IMR-90 (cell line): ENCODE results near the gene MYH7B. TPM values are rescaled to one million over a fixed set of nuclear protein-coding genes. Genes with fewer than 3 reads are reported as not detected.

Experiments
- ATAC-seq: fragments of 200-7000 bp; cut with Tn5 transposase; 2 replicates; pipeline ENCODE4 v1.9.1; 2020; ENCODE audit warnings: low read depth, mild to moderate bottlenecking, moderate library complexity
- BruUV-seq: library from RNA; stranded (reverse); fragments of 400-500 nt; replicated peaks from 2 replicates; lab custom pipeline; 2021; lab: Mats Ljungman, UMichigan
- CTCF ChIA-PET: fragments of 300-600 bp; formaldehyde crosslinking; extraction: SDS; loops from one replicate; lab custom pipeline; 2021; ENCODE audit warnings: antibody characterized with exemption; lab: Yijun Ruan, JAX
- POLR2A ChIA-PET: fragments of 300-600 bp; sonication (Branson Sonifier 250); formaldehyde crosslinking; loops from one replicate; lab custom pipeline; 2022; ENCODE audit warnings: antibody characterized with exemption; ENCODE audit not compliant: unreplicated experiment; lab: Charles Lee
- DNase-seq: peaks from one replicate; pipeline ENCODE4 v3.0.0; 2013
- H2AFZ ChIP-seq: replicated peaks from 2 replicates; pipeline ENCODE3; 2013; ENCODE audit warnings: low read length, mild to moderate bottlenecking; ENCODE audit not compliant: poor library complexity
- H2AK5ac ChIP-seq: 2 replicates; pipeline ENCODE4 v1.6.1; 2013; ENCODE audit warnings: low read depth, low read length, inconsistent platforms
- H2AK9ac ChIP-seq: replicated peaks from 2 replicates; pipeline ENCODE3; 2013; ENCODE audit warnings: mild to moderate bottlenecking, low read depth, low read length, moderate library complexity; ENCODE audit not compliant: poor library complexity
- H2BK120ac ChIP-seq: 2 replicates; pipeline ENCODE4 v1.6.1; 2013; ENCODE audit warnings: low read depth, low read length, inconsistent platforms
- H2BK15ac ChIP-seq: 3 replicates; pipeline ENCODE4 v1.6.1; 2013; ENCODE audit warnings: low read depth, low read length, inconsistent platforms
- H2BK20ac ChIP-seq: 2 replicates; pipeline ENCODE4 v1.6.1; 2013; ENCODE audit warnings: low read depth, mild to moderate bottlenecking, inconsistent platforms, low read length, moderate library complexity
- H2BK5ac ChIP-seq: 2 replicates; pipeline ENCODE4 v1.6.1; 2013; ENCODE audit warnings: mild to moderate bottlenecking, low read depth, low read length, inconsistent platforms; ENCODE audit not compliant: poor library complexity, severe bottlenecking
- H3K14ac ChIP-seq: replicated peaks from 2 replicates; pipeline ENCODE4 v1.6.1; 2013; ENCODE audit warnings: low read depth, low read length, inconsistent platforms
- H3K18ac ChIP-seq: 2 replicates; pipeline ENCODE4 v1.6.1; 2013; ENCODE audit warnings: low read depth, low read length, control low read depth
- H3K23ac ChIP-seq: 2 replicates; pipeline ENCODE4 v1.6.1; 2013; ENCODE audit warnings: low read depth, low read length, inconsistent platforms
- H3K27ac ChIP-seq: 2 replicates; pipeline ENCODE4 v1.5.1; 2013; ENCODE audit warnings: mild to moderate bottlenecking, control low read depth, low read length; ENCODE audit not compliant: insufficient read depth
- H3K27me3 ChIP-seq: 2 replicates; pipeline ENCODE4 v1.6.1; 2013; ENCODE audit warnings: low read length; ENCODE audit not compliant: control insufficient read depth, insufficient read depth
- H3K36me3 ChIP-seq: 2 replicates; pipeline ENCODE4 v1.6.1; 2013; ENCODE audit warnings: low read length, mixed read lengths; ENCODE audit not compliant: control insufficient read depth, insufficient read depth
- H3K4ac ChIP-seq: 2 replicates; pipeline ENCODE4 v1.6.1; 2013; ENCODE audit warnings: low read depth, low read length, inconsistent platforms
- H3K4me1 ChIP-seq: 2 replicates; pipeline ENCODE4 v1.6.1; 2013; ENCODE audit warnings: low read length, mixed read lengths; ENCODE audit not compliant: control insufficient read depth, insufficient read depth
- H3K4me2 ChIP-seq: 2 replicates; pipeline ENCODE4 v1.6.1; 2013; ENCODE audit warnings: low read depth, mild to moderate bottlenecking, control low read depth, low read length, moderate library complexity
- H3K4me3 ChIP-seq: 2 replicates; pipeline ENCODE4 v1.5.1; 2013; ENCODE audit warnings: low read depth, mild to moderate bottlenecking, control low read depth, low read length, moderate library complexity; ENCODE audit not compliant: insufficient read depth
- H3K56ac ChIP-seq: 2 replicates; pipeline ENCODE4 v1.6.1; 2013; ENCODE audit warnings: low read length, inconsistent platforms; ENCODE audit not compliant: insufficient read depth; ENCODE audit errors: extremely low read depth
- H3K79me1 ChIP-seq, 2 experiments: 2 replicates each; pipeline ENCODE4 v1.6.1; 2013; ENCODE audit warnings: low read length in 2 of 2, inconsistent platforms in 1 of 2, low read depth in 1 of 2
- H3K9ac ChIP-seq: 2 replicates; pipeline ENCODE4 v1.6.1; 2013; ENCODE audit warnings: low read depth, low read length, control low read depth
- H3K9me1 ChIP-seq: 2 replicates; pipeline ENCODE4 v1.6.1; 2013; ENCODE audit warnings: low read length, inconsistent platforms; ENCODE audit not compliant: insufficient read depth
- H3K9me3 ChIP-seq: 2 replicates; pipeline ENCODE4 v1.6.1; 2013; ENCODE audit warnings: low read length; ENCODE audit not compliant: control insufficient read depth, insufficient read depth
- H4K20me1 ChIP-seq: 2 replicates; pipeline ENCODE4 v1.6.1; 2013; ENCODE audit warnings: low read length, inconsistent platforms; ENCODE audit not compliant: insufficient read depth
- H4K5ac ChIP-seq: 2 replicates; pipeline ENCODE4 v1.6.1; 2013; ENCODE audit warnings: mild to moderate bottlenecking, low read depth, low read length, control low read depth
- H4K8ac ChIP-seq, 2 experiments: 2 replicates each; pipeline ENCODE4 v1.6.1; 2013; ENCODE audit warnings: low read depth in 2 of 2, low read length in 2 of 2, control low read depth in 1 of 2, inconsistent platforms in 1 of 2
- H4K91ac ChIP-seq: 2 replicates; pipeline ENCODE4 v1.6.1; 2013; ENCODE audit warnings: low read depth, low read length, inconsistent platforms; ENCODE audit not compliant: insufficient read depth
- CHD1 ChIP-seq: IDR thresholded peaks from 2 replicates; pipeline ENCODE4 v1.6.1; 2012; ENCODE audit warnings: low read depth, low read length, improper control_type of control experiment
- FOS ChIP-seq: fragments of 150-350 bp; IDR thresholded peaks from 2 replicates; pipeline ENCODE4 v1.6.1; 2016; ENCODE audit warnings: low read depth, low read length
- MXI1 ChIP-seq: IDR thresholded peaks from 2 replicates; pipeline ENCODE4 v1.6.1; 2012; ENCODE audit warnings: low read depth, mild to moderate bottlenecking, low read length, moderate library complexity, borderline replicate concordance
- POLR2A ChIP-seq: IDR thresholded peaks from 2 replicates; pipeline ENCODE4 v1.6.1; 2012; ENCODE audit warnings: mild to moderate bottlenecking, low read depth, low read length
- RFX5 ChIP-seq: IDR thresholded peaks from 2 replicates; pipeline ENCODE4 v1.8.0; 2012; ENCODE audit warnings: low read depth, mild to moderate bottlenecking, low read length, moderate library complexity
- SMC3 ChIP-seq: fragments of 150-350 bp; IDR thresholded peaks from 2 replicates; pipeline ENCODE4 v1.6.1; 2016; ENCODE audit warnings: low read depth, mild to moderate bottlenecking, antibody characterized with exemption, low read length, moderate library complexity
- WGBS, 2 experiments: methylation state at CpG; one replicate each; pipeline versions ENCODE4 v1.1.5 to v1.1.7; 2013; ENCODE audit warnings: missing lambda C conversion rate in 2 of 2; ENCODE audit not compliant: insufficient read length in 1 of 2; ENCODE audit errors: extremely low coverage in 2 of 2; 5-methylcytosine and 5-hydroxymethylcytosine counted together
- dilution Hi-C: fragments of 300-500 bp; cut with HindIII; formaldehyde crosslinking; loops from one replicate; pipeline ENCODE4 v1.14.3; 2018; ENCODE audit warnings: low sequenced_read_pairs; ENCODE audit not compliant: unreplicated experiment
- in situ Hi-C: fragments of 300-500 bp; cut with MboI; formaldehyde crosslinking; loops from 3 replicates; pipeline ENCODE4 v1.14.3; 2019; ENCODE audit warnings: low sequenced_read_pairs, inconsistent platforms, mixed read lengths
- intact Hi-C: fragments of 100-400 bp; cut with micrococcal nuclease; formaldehyde crosslinking; loops from 2 replicates; pipeline ENCODE4 v1.10.0; 2022
- polyA plus RNA-seq, 3 experiments: library from polyadenylated mRNA; depleted of rRNA; stranded (reverse); fragments of >200 nt; gene quantifications; 2 replicates each; pipeline ENCODE4 v1.2.3, GENCODE V29; 2012; ENCODE audit warnings: low replicate concordance in 1 of 3
- total RNA-seq: library from RNA; depleted of rRNA; stranded (reverse); fragments of >200 nt; gene quantifications from 2 replicates; pipeline ENCODE4 v1.2.3, GENCODE V29; 2012
- TF ChIP-seq, protein P1 (sequence below): conservative IDR thresholded peaks from 2 replicates; pipeline ENCODE4 v1.5.1; 2012; ENCODE audit warnings: mild to moderate bottlenecking, low read depth, low read length, improper control_type of control experiment
- TF ChIP-seq, protein P2 (sequence below): fragments of 150-350 bp; IDR thresholded peaks from 2 replicates; pipeline ENCODE4 v1.6.1; 2017; ENCODE audit warnings: mild to moderate bottlenecking, antibody characterized with exemption, low read length, low read depth

MYH7B gene
- total and polyA plus RNA-seq, 2 of the 4 experiments (the other 2 are of a cell fraction) = 0.09 TPM; not detected in 1

DNA sequence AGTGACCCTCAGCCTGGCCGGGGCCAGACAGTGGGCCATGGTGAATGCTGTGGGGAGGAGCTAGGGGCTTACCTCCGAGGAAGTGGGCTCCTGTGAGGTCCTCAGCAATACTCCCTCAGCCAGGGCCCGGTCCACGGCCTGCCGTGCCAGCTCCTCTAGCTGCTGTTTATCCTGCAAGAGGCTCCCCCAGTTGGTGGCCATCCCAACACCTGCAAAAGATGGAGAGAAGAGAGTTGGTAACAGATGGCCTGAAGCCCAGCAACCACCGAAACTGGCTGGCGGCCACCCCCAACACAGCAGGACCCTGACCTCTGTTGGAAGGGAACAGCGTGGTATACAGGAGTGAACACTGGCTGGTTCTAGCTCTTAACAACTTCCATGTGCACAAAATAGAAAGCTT lies 4.0 kb upstream of the MYH7B start:
- WGBS, 2 experiments = 61% methylated on average over 2 of the region's 8 CpGs; no CpG with 5 or more reads in 1 of the 2 experiments
- Histone ChIP-seq H4K5ac (no peak overlapping the region), H3K27me3 (no peaks in the 10 kb centered on the region), H3K36me3 (peaks cover 3% of the 10 kb centered on the region), H2BK120ac (no peak overlapping the region), H4K8ac (0 out of 4 replicates have a peak overlapping the region, but pooled peaks of 1 of the 2 experiments have one; percentile 14), H3K4ac (no peak overlapping the region), H2AFZ (no peak overlapping the region), H3K23ac (no peak overlapping the region), H4K20me1 (no peaks in the 10 kb centered on the region), H3K14ac (no peak overlapping the region), H3K79me1 (peaks cover 13 to 36% of the 10 kb centered on the region in 2 experiments; a peak in 3 of 4 replicates), H3K18ac (no peak overlapping the region), H2AK5ac (no peak overlapping the region), H2BK5ac (no peak overlapping the region), H3K56ac (no peak overlapping the region), H2AK9ac (no peak overlapping the region), H3K9me1 (peaks cover 9% of the 10 kb centered on the region), H3K9me3 (no peaks in the 10 kb centered on the region), H3K27ac (no peak overlapping the region), H2BK15ac (no peak overlapping the region), H3K9ac (no peak overlapping the region), H3K4me2 (no peak overlapping the region), H3K4me1 (peaks cover 5% of the 10 kb centered on the region), H4K91ac (no peak overlapping the region), H3K4me3 (no peak overlapping the region), H2BK20ac (no peak overlapping the region)
- TF ChIP-seq RFX5 = no peak
- TF ChIP-seq, protein P1, sequence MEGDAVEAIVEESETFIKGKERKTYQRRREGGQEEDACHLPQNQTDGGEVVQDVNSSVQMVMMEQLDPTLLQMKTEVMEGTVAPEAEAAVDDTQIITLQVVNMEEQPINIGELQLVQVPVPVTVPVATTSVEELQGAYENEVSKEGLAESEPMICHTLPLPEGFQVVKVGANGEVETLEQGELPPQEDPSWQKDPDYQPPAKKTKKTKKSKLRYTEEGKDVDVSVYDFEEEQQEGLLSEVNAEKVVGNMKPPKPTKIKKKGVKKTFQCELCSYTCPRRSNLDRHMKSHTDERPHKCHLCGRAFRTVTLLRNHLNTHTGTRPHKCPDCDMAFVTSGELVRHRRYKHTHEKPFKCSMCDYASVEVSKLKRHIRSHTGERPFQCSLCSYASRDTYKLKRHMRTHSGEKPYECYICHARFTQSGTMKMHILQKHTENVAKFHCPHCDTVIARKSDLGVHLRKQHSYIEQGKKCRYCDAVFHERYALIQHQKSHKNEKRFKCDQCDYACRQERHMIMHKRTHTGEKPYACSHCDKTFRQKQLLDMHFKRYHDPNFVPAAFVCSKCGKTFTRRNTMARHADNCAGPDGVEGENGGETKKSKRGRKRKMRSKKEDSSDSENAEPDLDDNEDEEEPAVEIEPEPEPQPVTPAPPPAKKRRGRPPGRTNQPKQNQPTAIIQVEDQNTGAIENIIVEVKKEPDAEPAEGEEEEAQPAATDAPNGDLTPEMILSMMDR = no peak
- TF ChIP-seq POLR2A = no peak
- no peak for TF ChIP-seq FOS
- no peak for TF ChIP-seq SMC3
- TF ChIP-seq, protein P2, sequence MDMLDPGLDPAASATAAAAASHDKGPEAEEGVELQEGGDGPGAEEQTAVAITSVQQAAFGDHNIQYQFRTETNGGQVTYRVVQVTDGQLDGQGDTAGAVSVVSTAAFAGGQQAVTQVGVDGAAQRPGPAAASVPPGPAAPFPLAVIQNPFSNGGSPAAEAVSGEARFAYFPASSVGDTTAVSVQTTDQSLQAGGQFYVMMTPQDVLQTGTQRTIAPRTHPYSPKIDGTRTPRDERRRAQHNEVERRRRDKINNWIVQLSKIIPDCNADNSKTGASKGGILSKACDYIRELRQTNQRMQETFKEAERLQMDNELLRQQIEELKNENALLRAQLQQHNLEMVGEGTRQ = no peak
- no peak for TF ChIP-seq MXI1
- TF ChIP-seq CHD1 = no peak
- dilution Hi-C loops = no loop called here
- ATAC-seq = no peak
- intact Hi-C loops = no loop called here
- BruUV-seq = no TSS peak
- ChIA-PET CTCF (interaction anchor here (0.6 to 1.4 kb wide), 3 partner anchors 29 to 77 kb away, joined by 3 to 4 read pairs (median 4); partner anchors contain the start of gene ACSS2), POLR2A (no interaction called here)
- DNase-seq = no peak
- in situ Hi-C loops = no loop called here
